ENCODE results near the gene DISC1.

DNA sequence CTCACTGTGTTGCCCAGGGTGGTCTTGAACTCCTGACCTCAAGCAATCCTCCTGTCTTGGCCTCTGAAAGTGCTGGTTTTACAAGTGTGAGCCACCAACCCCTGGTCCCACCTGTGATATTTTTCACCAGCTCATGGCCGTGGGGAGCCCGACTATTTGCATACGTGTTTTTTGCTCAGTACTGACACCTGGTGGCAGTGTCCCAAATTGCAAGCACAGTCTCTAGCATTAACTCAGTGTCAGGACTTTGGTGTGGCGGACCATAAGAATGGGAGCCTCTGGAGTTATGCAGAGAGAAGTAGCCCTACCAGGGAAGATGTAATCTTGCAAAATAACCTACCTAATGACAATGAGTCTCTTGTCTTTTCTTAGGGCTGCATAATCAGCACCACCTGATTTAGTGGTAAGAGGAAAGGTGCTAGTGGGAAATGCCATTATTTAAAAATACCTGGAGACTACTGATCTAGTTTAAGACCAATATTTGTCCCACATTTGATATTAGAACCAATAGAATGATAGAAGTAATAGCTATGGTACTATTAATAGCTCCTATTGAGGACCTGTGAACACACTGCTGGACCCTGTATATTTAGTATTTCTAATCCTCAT lies 305.4 kb downstream of the DISC1 start:
- no peak for TF ChIP-seq CREB5 (CRISPR knock-in tag; IDR thresholded peaks at IDR 0.05; ENCODE audit: low read depth)
- no peak for TF ChIP-seq PATZ1 (CRISPR knock-in tag; IDR thresholded peaks at IDR 0.05; ENCODE audit: borderline replicate concordance)
